ENCODE data around the gene RAD9B. TPM values are rescaled to one million over a fixed set of nuclear protein-coding genes. Genes with fewer than 3 reads are reported as not detected.

Gene RAD9B
- total and polyA plus RNA-seq, 2 of the 13 experiments (the other 11 are each of a cell fraction or from before 2014, with no cell fraction given), result 0.05 to 0.38 TPM

GRCh38 chr12:110508071-110508586 lies 6.0 kb downstream of the RAD9B start:
- no peaks in the 10 kb centered on the region for H3K36me3 ChIP-seq (replicated peaks in 1 of 2; ENCODE audit: control insufficient read depth in 1 of 2, insufficient read depth in 2 of 2, low read length in 2 of 2)
- POLR2A ChIA-PET, result no interaction called here
- CTCF ChIA-PET (ENCODE audit: low intra/inter-chr PET ratio, low total read pairs), result no interaction called here
- H3K4me2 ChIP-seq (ENCODE audit: low read depth, low read length), result no peak overlapping the region
- BruUV-seq (replicated peaks), result no TSS peak
- TF ChIP-seq ZNF768 (CRISPR knock-in tag; IDR thresholded peaks at IDR 0.05) (no peak), RFXAP (CRISPR knock-in tag; IDR thresholded peaks at IDR 0.05; ENCODE audit: borderline replicate concordance) (no peak), GTF2F1 (IDR thresholded peaks at IDR 0.05; ENCODE audit: low read length) (no peak), ZNF773 (CRISPR knock-in tag; IDR thresholded peaks at IDR 0.05; ENCODE audit: borderline replicate concordance) (no peak), NFE2 (CRISPR knock-in tag; IDR thresholded peaks at IDR 0.05) (no peak), ETV6 (CRISPR knock-in tag; conservative IDR thresholded peaks at IDR 0.05) (no peak), ZNF670 (CRISPR knock-in tag; IDR thresholded peaks at IDR 0.05; ENCODE audit: borderline replicate concordance) (no peak), ZBTB42 (CRISPR knock-in tag; IDR thresholded peaks at IDR 0.05) (no peak), ZNF878 (CRISPR knock-in tag; IDR thresholded peaks at IDR 0.05) (no peak), RELA (CRISPR knock-in tag; IDR thresholded peaks at IDR 0.05) (no peak), ATF4 (CRISPR knock-in tag; IDR thresholded peaks at IDR 0.05) (no peak), RARG (CRISPR knock-in tag; IDR thresholded peaks at IDR 0.05; ENCODE audit: low read depth) (no peak), RAD21 (CRISPR knock-in tag; IDR thresholded peaks at IDR 0.05) (no peak), DDIT3 (CRISPR knock-in tag; IDR thresholded peaks at IDR 0.05) (no peak)
- no peak overlapping the region for H2AFZ ChIP-seq (ENCODE audit: low read length)
- H3K27ac ChIP-seq (ENCODE audit: extremely low read length, insufficient read depth, low read length), result no peak overlapping the region
- ATAC-seq, result no peak
- H4K20me1 ChIP-seq (ENCODE audit: insufficient read depth, low read length), result no peaks in the 10 kb centered on the region
- H3K4me3 ChIP-seq (replicated peaks in 1 of 3; ENCODE audit: insufficient read depth in 1 of 3, low read depth in 2 of 3, low read length in 3 of 3), result no peak overlapping the region
- WGBS (ENCODE audit: low lambda C conversion rate), result 86% methylated on average over 4 of the region's 4 CpGs
- H3K9ac ChIP-seq (ENCODE audit: insufficient read depth, low read depth, low read length), result no peak overlapping the region
- in situ Hi-C loops (cut with HindIII; ENCODE audit: extremely low pct_ligation_motif_present, low pct_unique_long_range_greater_than_20kb) (no loop called here), intact Hi-C loops (cut with micrococcal nuclease; ENCODE audit: unreplicated experiment) (no loop called here)
- no peaks in the 10 kb centered on the region for H3K27me3 ChIP-seq (ENCODE audit: control insufficient read depth in 1 of 2, insufficient read depth in 2 of 2, low read length in 2 of 2)
- H3K79me2 ChIP-seq (ENCODE audit: insufficient read depth, low read length), result no peaks in the 10 kb centered on the region
- no peaks in the 10 kb centered on the region for H3K9me3 ChIP-seq (ENCODE audit: low read length)
- no peak for DNase-seq (ENCODE audit: low spot score)
- no peaks in the 10 kb centered on the region for H3K4me1 ChIP-seq (ENCODE audit: insufficient read depth, low read length)
- no peak for FAIRE-seq

Measured in HepG2 (cell line).